Adrenal gland (tissue), 12 donors: ENCODE data around the gene KRT72. TPM values are rescaled to one million over a fixed set of nuclear protein-coding genes. Genes with fewer than 3 reads are reported as not detected.
A peak's percentile ranks its signal among the peaks of the same experiment; 100 is the strongest.
"Not testable (repeated sequence)": the region's sequence is repeated elsewhere in the genome, so short reads cannot be mapped to it uniquely, and the experiment has no call there.

ENCODE experiments used
- DNase-seq, 7 donors: peaks; one replicate each; pipeline ENCODE4 v3.0.0-alpha.2; 2019 to 2020
- H3K27ac ChIP-seq, 5 donors: fragments of 200-600 bp; sonication (generic) in 4 of 5; 1 replicate in 3 of 5; 2 replicates in 2 of 5; pipeline versions ENCODE4 v1.5.1 to v1.8.0; 2016 to 2020; ENCODE audit warnings: mild to moderate bottlenecking in 1 of 5
- H3K27me3 ChIP-seq: fragments of 200-600 bp; 2 replicates; pipeline ENCODE4 v1.8.0; 2021
- H3K36me3 ChIP-seq, 2 donors: fragments of 200-600 bp; replicated peaks in 1 of 2; 1 replicate in 1 of 2; 2 replicates in 1 of 2; pipeline versions ENCODE4 v1.5.1 to v1.8.0; 2018 to 2022
- H3K4me1 ChIP-seq, 2 donors: fragments of 200-600 bp; replicated peaks in 1 of 2; 1 replicate in 1 of 2; 2 replicates in 1 of 2; pipeline versions ENCODE4 v1.5.1 to v1.8.0; 2018 to 2021
- H3K4me3 ChIP-seq, 4 donors: fragments of 200-600 bp; sonication (generic) in 3 of 4; one replicate each; pipeline ENCODE4 v1.5.1; 2016 to 2018
- H3K9me3 ChIP-seq, 3 donors: fragments of 200-600 bp; sonication (generic) in 1 of 3; replicated peaks in 1 of 3; 1 replicate in 2 of 3; 2 replicates in 1 of 3; pipeline versions ENCODE4 v1.5.1 to v1.8.0; 2016 to 2021
- CTCF ChIP-seq, 6 experiments: fragments of 450-650 bp in 4 of 6; fragments of 200-600 bp in 2 of 6; sonication (generic) in 1 of 6; IDR thresholded peaks; 1 replicate in 5 of 6; 2 replicates in 1 of 6; pipeline versions ENCODE4 v1.5.1 to v1.8.0; 2016 to 2021; ENCODE audit warnings: antibody characterized with exemption in 6 of 6, mild to moderate bottlenecking in 2 of 6, moderate library complexity in 1 of 6
- POLR2A ChIP-seq, 2 donors: fragments of 450-650 bp; IDR thresholded peaks; one replicate each; pipeline ENCODE4 v1.6.1; 2017; ENCODE audit warnings: antibody characterized with exemption in 2 of 2, mild to moderate bottlenecking in 2 of 2, moderate library complexity in 1 of 2
- WGBS, 4 donors: extraction: QIAGEN DNeasy Blood & Tissue Kit in 2 of 4; methylation state at CpG; one replicate each; pipeline versions ENCODE4 v1.1.5 to v1.1.7; 2013 to 2017; 5-methylcytosine and 5-hydroxymethylcytosine counted together
- intact Hi-C, 2 donors: fragments of 100-400 bp; cut with DNase I; formaldehyde crosslinking; loops; one replicate each; pipeline versions ENCODE4 v1.14.1 to v1.15.0; 2022 to 2023
- polyA plus RNA-seq, 3 donors: library from polyadenylated mRNA; stranded (reverse); fragments of 200-250 nt in 2 of 3; fragments of 350-450 nt in 1 of 3; fragmentation: Illumina TruSeq in 1 of 3; extraction: RNeasy Lipid Tissue Mini Kit (QIAGEN cat#74804) in 1 of 3; gene quantifications; one replicate each; pipeline ENCODE4 v1.2.3, GENCODE V29; 2013 to 2014
- total RNA-seq, 9 donors: library from RNA; depleted of rRNA in 4 of 9; stranded (reverse); fragments of >200 nt in 4 of 9; fragments of 120-200 nt in 1 of 9; fragmentation: NEBNext Ultra II Directional in 1 of 9; extraction: Animal tissue kit (Norgen Biotek cat#: 25700) in 1 of 9; gene quantifications; one replicate each; pipeline versions ENCODE4 v1.1.0 to v1.2.4, GENCODE V29; 2013 to 2023
- donor health status: healthy with polysubstance abuse.
- donor health status: Bipolar disorder and iron deficiency.
- donor health status: DM: yes; HTN: yes; CAD: no.
- donor health status: DM: no; HTN: no; CAD: no.
- donor health status: DM: no; HTN: no; CAD: no.
- donor health status: DM: yes; HTN: yes; CAD: no.

The KRT72 gene
- total and polyA plus RNA-seq, 12 donors: 0.14 to 2.7 TPM; not detected in 10

- 81 to 92% (median 90%) methylated on average over 5 of the region's 5 CpGs for WGBS, 4 donors
- no peaks in the 10 kb centered on the region for H3K9me3 ChIP-seq
- peak in 1 of 7 donors; percentile 6 for DNase-seq
- H3K27ac ChIP-seq: no peak overlapping the region
- intact Hi-C loops: no loop called here
- H3K27me3 ChIP-seq: peaks cover 28% of the 10 kb centered on the region
- no peak for TF ChIP-seq POLR2A (IDR thresholded peaks at IDR 0.05)
- H3K4me3 ChIP-seq: no peak overlapping the region
- H3K36me3 ChIP-seq: no peaks in the 10 kb centered on the region
- no peaks in the 10 kb centered on the region for H3K4me1 ChIP-seq
Measured at GRCh38 chr12:52602552-52602951, 1.3 kb upstream of the KRT72 start.

DNA sequence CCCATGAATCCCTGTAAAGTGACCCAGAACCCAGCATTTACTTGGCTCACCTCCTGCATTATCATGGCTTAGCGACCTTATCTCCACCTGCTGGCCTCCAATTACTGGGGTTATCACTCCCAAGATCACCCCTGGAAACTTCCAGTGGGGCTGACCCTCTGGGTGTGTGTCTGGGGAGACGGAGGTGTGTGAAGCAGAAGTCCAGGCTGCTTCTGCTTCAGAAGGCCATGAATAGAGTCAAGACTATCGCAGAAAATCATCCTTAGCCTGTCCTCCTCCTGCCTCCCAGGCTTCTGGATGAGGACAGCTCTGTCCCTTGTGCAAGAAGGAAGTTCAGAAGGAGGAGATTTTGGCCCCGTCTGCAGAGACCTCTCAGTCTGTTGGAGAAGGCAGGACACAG is 408 bp upstream of the KRT72 start:
- H3K36me3 ChIP-seq: no peaks in the 10 kb centered on the region
- DNase-seq: peak in 1 of 7 donors; percentile 2
- H3K4me3 ChIP-seq: no peak overlapping the region
- no peaks in the 10 kb centered on the region for H3K4me1 ChIP-seq
- TF ChIP-seq POLR2A (IDR thresholded peaks at IDR 0.05): no peak
- TF ChIP-seq CTCF (IDR thresholded peaks at IDR 0.05): no peak
- peaks cover 28% of the 10 kb centered on the region for H3K27me3 ChIP-seq
- H3K9me3 ChIP-seq: no peaks in the 10 kb centered on the region
- intact Hi-C loops: no loop called here
- WGBS, 4 donors: 54 to 72% (median 70%) methylated on average over 3 to 4 of the region's 4 CpGs
- no peak overlapping the region for H3K27ac ChIP-seq

- Histone ChIP-seq H3K27me3 (peaks cover 28% of the 10 kb centered on the region), H3K27ac (no peak overlapping the region), H3K9me3 (no peaks in the 10 kb centered on the region), H3K36me3 (no peaks in the 10 kb centered on the region), H3K4me3 (no peak overlapping the region), H3K4me1 (no peaks in the 10 kb centered on the region)
- 79 to 87% (median 81%) methylated on average over 12 of the region's 12 CpGs for WGBS, 4 donors
- DNase-seq: no peak
- intact Hi-C loops: no loop called here
- TF ChIP-seq CTCF (IDR thresholded peaks at IDR 0.05) (no peak), POLR2A (IDR thresholded peaks at IDR 0.05) (no peak)
Measured at GRCh38 chr12:52600475-52600874, 788 bp downstream of the KRT72 start.

- H3K27me3 ChIP-seq: peaks cover 28% of the 10 kb centered on the region
- H3K4me3 ChIP-seq: no peak overlapping the region
- WGBS, 4 donors: 40 to 58% (median 49%) methylated on average over 2 of the region's 2 CpGs
- H3K36me3 ChIP-seq: no peaks in the 10 kb centered on the region
- no peaks in the 10 kb centered on the region for H3K9me3 ChIP-seq
- DNase-seq: no peak
- no peaks in the 10 kb centered on the region for H3K4me1 ChIP-seq
- no peak for TF ChIP-seq CTCF (IDR thresholded peaks at IDR 0.05)
- H3K27ac ChIP-seq: no peak overlapping the region
- intact Hi-C loops: no loop called here
Measured at GRCh38 chr12:52600071-52600470, 1.2 kb downstream of the KRT72 start.

GRCh38 chr12:52598966-52599365 is 2.3 kb downstream of the KRT72 start:
- Histone ChIP-seq H3K9me3 (no peaks in the 10 kb centered on the region), H3K27ac (no peak overlapping the region), H3K36me3 (no peaks in the 10 kb centered on the region), H3K27me3 (peaks cover 28% of the 10 kb centered on the region), H3K4me3 (no peak overlapping the region), H3K4me1 (no peaks in the 10 kb centered on the region)
- intact Hi-C loops: no loop called here
- TF ChIP-seq CTCF (IDR thresholded peaks at IDR 0.05) (no peak), POLR2A (IDR thresholded peaks at IDR 0.05) (no peak)
- peak in 1 of 7 donors; percentile 6 for DNase-seq
- 75 to 83% (median 81%) methylated on average over 5 of the region's 5 CpGs for WGBS, 4 donors

- 79 to 91% (median 90%) methylated on average over 4 of the region's 4 CpGs for WGBS, 4 donors
- H3K9me3 ChIP-seq, DNase-seq, intact Hi-C loops, H3K36me3 ChIP-seq, H3K27me3 ChIP-seq, H3K4me1 ChIP-seq, H3K4me3 ChIP-seq, H3K27ac ChIP-seq: not testable (repeated sequence)
Measured at GRCh38 chr12:52594237-52594636, 7.0 kb downstream of the KRT72 start.
